Liver (tissue), 2 donors: ENCODE data around the gene KIF3B.

ENCODE experiments used
- TF ChIP-seq, protein P1 (sequence below): fragments of 150-350 bp; IDR thresholded peaks from 2 replicates; pipeline ENCODE4 v1.5.1; 2017; ENCODE audit warnings: improper control_type of control experiment, low read depth, low read length; ENCODE audit not compliant: missing input control
- TF ChIP-seq, protein P2 (sequence below): IDR thresholded peaks from 2 replicates; pipeline ENCODE4 v1.6.1; 2016; ENCODE audit warnings: antibody characterized with exemption
- donor health status: healthy.

DNA sequence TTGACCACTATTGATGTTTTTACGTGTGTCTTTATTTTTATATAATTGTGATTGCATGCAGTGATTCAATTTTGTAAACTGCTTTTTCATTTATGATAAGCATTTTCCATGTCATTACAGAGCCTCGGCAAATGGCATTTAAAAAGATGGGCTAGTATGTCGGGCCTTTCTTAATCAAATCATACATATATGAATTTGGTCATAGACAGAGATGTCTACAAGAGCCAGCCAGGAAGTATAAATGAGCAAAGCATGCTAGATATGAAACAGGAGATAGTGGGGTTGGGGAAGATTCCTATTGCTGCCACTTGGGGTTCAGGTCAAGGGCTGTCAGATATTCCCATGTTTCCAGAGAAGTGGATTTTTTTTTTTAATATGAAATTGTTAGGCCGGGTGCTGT, 20.0 kb downstream of the KIF3B start:
- TF ChIP-seq, protein P1, sequence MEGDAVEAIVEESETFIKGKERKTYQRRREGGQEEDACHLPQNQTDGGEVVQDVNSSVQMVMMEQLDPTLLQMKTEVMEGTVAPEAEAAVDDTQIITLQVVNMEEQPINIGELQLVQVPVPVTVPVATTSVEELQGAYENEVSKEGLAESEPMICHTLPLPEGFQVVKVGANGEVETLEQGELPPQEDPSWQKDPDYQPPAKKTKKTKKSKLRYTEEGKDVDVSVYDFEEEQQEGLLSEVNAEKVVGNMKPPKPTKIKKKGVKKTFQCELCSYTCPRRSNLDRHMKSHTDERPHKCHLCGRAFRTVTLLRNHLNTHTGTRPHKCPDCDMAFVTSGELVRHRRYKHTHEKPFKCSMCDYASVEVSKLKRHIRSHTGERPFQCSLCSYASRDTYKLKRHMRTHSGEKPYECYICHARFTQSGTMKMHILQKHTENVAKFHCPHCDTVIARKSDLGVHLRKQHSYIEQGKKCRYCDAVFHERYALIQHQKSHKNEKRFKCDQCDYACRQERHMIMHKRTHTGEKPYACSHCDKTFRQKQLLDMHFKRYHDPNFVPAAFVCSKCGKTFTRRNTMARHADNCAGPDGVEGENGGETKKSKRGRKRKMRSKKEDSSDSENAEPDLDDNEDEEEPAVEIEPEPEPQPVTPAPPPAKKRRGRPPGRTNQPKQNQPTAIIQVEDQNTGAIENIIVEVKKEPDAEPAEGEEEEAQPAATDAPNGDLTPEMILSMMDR = no peak
- TF ChIP-seq, protein P2, sequence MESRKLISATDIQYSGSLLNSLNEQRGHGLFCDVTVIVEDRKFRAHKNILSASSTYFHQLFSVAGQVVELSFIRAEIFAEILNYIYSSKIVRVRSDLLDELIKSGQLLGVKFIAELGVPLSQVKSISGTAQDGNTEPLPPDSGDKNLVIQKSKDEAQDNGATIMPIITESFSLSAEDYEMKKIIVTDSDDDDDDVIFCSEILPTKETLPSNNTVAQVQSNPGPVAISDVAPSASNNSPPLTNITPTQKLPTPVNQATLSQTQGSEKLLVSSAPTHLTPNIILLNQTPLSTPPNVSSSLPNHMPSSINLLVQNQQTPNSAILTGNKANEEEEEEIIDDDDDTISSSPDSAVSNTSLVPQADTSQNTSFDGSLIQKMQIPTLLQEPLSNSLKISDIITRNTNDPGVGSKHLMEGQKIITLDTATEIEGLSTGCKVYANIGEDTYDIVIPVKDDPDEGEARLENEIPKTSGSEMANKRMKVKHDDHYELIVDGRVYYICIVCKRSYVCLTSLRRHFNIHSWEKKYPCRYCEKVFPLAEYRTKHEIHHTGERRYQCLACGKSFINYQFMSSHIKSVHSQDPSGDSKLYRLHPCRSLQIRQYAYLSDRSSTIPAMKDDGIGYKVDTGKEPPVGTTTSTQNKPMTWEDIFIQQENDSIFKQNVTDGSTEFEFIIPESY = no peak
